Fibroblast of skin of scalp (primary cell): ENCODE data around the gene DBP.
A peak's percentile ranks its signal among the peaks of the same experiment; 100 is the strongest.
"Not testable (repeated sequence)": the region's sequence is repeated elsewhere in the genome, so short reads cannot be mapped to it uniquely, and the experiment has no call there.

Experiments used
- DNase-seq: peaks from one replicate; pipeline ENCODE4 v3.0.0-alpha.2; 2013

DBP gene

DNA sequence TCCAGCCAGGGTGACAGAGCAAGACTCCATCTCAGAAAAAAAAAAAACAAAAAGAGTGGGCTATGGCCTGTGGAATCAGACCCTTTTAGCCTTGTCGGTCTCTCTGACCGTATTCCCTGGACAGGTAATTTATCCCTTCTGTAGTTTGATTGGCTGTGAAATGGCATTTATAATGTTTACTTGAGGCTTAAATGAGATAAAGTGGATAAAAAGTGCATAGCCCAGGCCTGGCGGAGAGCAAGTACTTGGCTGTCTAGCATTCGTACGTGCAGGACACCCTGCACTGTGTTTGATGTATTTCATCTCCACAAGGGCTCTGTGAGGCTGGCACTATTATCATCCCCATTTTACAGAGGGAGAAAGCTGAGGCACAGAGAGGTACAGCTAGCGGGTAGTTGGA, 28.6 kb upstream of the DBP start:
- no peak for DNase-seq

DNA sequence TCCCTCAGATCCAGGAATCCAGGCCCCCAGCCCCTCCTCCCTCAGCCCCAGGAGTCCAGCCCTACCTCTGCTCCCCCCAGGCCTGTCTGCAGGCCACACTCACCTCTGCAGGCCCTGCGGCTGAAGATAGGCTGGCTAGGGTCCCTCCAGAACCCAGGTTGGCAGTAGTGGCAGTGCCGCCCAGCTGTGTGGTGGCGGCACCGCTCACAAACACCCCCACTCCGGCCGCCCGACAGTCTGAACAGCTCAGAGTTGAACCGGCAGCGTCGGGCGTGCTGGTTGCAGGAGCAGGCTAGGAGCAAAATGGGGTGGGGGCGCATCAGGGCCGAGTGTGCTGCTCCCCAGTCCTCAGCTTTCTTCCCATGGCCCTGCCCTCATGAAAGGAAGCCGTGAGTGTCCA, 27.3 kb upstream of the DBP start:
- DNase-seq, result no peak

DNA sequence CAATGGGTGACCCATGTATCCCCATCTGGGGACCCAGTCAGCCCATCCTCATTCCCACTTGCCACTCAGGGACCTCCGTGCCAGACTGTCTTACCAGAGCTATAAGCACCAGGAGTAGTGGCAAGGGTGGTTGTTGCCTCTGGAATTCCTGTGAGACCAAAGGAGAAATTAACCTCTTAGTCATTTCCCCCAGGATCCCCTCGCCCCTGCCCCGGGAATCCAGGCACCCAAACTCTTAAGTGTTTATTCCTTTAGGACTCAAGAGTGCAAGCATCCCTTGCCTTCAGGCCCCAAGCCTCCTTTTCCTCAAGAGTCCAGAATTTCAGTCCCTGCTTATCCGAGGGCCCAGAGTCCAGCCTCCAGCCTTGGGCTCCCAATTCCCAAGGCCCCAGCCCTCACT, 26.5 kb upstream of the DBP start:
- DNase-seq, result no peak

DNA sequence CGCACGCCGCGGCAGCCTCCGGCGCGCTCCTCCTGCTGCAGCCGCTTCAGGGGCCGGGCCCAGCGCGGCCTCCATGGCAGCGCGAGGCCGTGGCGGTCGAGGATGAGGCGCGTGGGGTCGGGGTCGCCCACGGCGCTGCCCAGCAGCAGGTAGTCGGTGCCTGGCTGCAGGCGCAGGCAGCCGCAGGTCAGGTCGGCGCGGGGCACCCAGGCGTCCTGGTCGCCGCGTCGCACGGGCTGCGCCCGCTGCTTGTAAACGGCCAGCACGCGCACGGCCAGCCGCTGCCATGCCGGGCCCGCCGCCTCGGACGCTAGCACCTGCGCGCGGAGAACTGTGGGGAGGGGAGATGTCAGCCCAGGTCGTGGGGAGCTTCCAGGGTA, 24.5 kb upstream of the DBP start:
- no peak for DNase-seq

DNA sequence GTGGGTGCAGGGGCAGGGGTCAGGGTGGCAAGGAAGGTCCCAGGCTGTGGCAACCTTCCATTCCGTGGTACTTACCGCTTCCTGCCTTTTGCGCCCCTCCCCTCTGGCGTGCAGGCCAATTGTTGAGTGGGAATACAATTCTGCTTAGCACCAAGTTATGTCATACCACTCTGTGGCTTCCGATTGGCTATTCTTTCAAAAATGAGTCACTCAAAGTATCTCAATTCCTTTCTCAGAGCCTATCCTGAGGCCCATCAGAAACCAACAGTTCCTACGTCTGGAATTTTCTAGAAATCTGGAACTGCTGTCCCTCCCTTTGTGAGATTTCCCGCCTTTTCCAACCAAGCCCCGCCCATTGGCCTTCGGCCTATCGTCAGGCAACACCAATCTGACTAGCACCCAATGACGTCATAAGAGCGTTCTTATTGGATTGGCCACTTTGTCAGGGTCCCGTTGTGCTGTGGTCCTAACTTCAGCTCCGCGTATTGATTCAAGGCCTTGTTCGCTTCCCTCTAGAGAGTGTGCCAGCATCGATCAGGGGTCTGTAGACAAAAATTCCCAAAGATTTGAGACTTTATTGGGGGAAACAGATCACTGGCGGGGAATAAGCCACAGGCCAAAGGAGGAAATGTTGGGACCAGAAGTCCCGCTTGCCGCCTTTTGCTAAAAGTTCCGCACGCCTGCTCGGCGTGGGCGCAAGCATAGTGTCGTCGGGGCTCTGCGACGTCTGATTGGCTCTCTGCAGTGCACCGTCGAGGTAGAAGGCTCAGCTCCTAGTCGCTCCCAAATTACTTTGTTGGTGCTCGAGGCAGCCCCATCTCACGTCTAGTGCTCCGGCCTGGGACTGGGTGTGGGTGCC, 23.9 kb upstream of the DBP start:
- DNase-seq, result peak; percentile 88

DNA sequence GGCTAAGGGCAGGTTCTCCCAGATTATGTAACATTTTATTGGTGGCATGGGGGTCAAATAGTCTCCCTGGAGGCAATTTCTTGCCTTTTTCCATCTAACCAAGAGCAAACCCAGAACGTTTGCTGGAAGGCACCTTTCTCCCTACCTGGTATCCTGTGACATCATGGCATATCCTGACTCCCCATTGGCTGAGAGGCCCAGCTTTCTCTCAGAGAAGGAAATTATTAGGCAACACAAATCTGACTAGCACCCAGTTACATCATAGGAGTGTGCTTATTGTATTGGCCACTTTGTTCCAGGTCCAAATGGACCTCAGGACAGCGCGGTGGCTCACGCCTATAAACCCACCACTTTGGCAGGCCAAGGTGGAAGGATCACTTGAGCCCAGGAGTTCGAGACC, 22.6 kb upstream of the DBP start:
- DNase-seq, result no peak

DNA sequence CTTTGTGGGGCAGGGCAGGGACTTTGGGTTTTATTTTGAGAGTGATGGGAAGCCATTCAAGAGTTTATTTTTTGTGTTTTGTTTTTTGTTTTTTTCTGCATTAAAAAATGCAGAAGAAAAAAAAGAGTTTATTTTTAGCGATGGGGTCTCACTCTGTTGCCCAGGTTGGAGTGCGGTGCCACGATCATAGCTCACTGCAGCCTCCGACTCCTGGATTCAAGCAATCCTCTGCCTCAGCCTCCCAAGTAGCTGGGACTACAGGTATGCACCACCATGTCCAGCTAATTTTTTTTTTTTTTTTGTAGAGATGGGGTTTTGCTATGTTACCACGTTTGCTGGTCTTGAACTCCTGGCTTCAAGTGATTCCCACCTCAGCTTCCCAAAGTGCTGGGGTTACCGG, 21.3 kb upstream of the DBP start:
- DNase-seq, result no peak

DNA sequence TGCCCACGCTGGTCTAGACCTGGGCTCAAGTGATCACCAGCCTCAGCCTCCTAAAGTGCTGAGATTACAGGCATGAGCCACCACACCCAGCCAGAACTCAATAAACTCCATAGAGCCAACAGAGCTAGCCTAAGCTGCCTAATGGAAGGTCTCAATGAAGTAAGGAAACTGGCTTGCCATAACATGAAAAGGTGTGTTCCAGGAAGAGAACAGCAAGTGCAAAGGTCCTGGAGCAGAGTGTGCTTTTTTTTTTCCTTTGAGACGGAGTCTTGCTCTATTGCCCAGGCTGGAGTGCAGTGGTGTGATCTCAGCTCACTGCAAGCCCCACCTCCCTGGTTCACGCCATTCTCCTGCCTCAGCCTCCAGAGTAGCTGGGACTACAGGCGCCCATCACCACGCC, 20.6 kb upstream of the DBP start:
- not testable (repeated sequence) for DNase-seq

DNA sequence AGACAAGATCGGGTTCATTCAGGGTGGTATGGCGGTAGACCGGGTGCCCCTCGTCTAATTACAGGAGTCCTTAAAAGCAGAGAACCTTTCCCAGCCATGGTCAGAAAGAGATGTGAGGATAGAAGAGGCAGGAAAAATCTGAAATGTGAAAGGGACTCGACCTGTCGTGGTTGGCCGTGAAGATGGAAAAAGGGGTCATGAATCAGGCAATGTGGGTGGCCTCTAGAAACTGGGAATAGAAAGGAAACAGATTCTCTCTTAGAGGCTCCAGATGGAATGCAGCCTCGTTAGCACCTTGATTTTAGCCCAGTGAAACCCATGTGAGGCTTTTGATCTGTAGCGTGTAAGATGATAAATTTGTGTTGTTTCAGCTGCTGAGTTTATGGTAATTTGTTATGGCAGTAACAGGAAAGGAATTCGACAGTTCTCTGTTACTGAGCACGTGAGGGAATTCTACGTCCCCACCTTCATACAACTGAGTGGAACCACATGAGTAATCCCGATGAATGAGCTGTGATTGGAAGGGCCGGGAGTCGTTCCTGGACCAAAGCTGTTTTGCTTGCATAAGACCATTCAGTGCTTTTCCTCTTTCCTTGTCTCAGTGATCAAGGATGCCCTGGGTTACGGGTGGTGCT, 19.8 kb upstream of the DBP start:
- peak; percentile 78 for DNase-seq

DNA sequence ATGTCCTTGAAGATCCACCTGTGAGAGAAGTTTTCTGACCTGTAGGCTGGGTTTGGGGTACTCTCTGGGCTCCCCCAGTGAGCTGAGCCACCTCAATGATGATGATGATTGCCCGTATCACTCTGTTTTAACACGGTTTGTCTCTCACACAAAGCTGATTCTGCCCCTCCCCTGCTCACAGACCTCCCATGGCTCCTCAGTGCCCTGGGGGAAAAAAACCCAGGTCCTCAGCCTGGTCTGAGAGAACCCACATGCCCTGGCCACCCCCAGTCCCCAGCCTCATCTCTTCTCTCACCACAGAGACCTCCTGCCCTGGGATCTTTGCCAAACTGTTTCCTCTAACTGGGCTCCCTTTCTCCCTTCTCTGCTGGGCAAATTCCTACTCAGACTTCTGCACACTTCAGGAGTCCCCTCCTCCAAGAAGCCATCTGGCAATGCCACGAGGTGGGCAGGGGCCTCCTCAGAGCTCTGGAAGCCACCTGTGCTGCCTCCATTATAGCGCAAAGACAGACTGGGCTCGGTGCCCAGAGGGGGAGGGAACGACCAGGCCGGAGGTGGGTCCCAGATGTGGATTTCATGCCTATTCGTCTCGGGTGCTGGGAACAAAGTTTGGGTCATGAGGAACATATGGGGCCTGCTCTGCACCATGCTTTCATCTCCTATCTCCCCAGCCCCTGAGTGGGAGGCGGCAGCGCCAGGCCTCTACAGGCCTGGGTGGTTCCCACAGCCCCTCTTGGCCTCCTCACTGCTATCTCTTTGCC, 17.3 kb upstream of the DBP start:
- no peak for DNase-seq

DNA sequence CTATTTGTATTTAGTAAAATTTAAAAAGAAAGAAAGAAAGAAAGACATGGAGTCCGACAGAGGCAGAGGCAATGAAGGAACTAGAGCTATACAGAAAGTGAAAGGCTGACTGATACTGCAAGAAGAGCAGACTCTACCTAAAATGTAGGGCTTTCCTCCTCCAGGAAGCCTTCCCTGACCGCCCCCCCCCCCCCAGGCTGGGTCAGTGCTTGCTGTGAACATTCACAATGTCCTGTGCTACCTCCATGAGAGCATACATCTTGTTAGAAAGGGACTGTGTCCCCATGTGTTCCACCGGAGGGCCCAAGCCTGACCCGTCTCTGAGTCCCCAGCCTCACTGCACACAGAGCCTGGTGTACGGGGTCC, 14.5 kb upstream of the DBP start:
- no peak for DNase-seq

DNA sequence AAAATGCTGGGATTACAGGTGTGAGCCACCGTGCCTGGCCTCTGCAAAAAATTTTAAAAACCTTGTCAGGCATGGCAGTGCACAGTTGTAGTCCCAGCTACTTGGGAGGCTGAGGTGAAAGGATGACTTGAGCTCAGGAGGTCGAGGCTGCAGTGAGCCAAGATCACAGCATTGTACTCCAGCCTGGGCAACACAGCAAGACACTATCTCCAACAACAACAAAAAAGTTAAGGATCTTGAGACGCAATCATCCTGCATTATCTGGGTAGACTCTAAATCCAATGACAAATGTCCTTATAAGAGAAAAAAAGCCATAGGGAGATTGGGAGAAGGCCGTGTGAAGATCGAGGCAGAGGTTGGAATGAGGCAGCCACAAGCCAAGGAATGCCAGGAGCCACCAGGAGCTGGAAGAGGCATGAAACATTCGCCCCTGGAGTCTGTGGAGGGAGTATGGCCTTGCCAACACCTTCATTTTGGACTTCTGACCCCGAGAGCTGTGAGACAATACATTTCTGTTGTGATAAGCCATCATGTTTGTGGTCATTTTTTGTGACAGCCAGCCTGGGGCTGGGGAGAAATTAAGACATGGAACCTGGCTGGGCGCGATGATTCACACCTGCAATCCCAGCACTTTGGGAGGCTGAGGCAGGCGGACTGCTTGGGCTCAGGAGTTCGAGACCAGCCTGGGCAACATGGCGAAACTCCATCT, 13.9 kb upstream of the DBP start:
- no peak for DNase-seq

DNA sequence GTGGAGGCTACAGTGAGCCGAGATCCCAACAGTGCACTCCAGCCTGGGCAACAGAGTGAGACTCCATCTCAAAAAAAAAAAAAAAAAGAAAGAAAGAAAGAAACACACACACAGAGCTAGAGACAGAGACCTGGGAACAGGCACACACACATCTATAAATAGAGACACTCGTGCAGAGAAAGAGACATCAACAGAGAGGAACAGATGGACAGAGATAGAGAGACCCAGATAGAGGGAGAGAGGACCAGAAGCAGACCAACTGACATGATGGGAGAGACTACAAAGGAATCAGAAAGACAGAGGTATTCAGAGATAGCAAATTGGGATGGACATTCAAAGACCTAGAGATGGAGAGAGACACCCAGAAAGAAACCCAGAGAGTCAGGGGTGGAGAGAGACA, 11.0 kb upstream of the DBP start:
- DNase-seq, result no peak

DNA sequence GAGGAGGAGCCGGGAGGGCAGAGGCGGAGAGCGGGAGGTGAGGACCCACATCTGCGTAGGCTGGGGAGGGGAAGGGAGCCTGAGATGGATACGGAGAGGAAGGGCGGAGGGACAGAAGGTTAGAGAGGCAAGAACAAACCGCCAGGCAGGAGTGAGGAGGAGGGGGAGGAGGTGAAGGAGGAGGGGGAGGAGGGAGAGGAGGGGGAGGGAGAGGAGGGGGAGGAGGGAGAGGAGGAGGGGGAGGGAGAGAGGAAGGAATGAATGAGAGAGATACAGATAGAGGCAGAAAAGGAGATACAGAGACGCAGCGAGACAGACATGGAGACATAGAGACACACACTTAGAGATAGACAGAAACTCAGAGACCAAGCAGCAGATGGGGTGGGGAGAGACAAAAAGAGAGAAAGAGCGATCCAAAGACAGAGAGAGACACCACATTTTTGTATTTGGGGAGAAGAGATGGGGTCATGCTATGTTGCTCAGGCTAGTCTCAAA, 9.6 kb upstream of the DBP start:
- no peak for DNase-seq

DNA sequence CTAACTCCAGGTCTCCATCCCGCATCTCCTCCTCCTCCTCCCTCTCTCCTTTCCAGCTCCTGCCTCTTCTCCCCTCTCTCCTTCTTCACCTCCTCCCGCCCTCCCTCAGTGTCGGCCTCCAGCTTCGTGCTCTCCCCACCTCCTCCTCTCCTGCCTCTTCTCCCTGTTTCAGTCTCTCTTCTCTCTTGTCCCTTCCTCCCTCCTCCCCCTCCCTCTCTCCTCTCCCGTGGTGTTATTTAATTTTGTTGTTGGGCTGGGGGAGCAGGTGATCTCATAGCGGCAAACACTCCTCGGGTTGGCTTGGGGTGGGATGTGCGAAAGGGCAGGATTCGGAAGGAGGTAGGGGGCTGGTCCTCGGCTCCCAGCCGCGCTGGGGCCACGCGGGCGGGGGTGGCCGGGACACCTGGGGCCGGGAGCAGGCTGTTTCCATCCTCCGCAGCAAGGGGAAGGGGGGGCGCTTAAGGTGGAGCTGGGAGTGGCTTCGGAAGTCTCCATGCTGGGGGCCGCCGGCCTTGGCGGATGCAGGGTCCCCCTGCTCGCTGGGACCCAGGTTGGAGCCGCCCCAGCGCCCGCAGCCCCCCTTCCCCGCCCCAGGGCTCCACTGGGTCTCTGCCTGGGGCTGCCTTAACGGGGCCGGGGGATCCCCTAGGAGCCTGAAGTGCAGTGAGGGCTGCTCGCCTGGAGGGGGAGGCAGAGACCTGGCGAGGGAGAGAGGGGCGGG, 9.0 kb upstream of the DBP start, which contains the start of gene CA11:
CA11 (minus strand) TSS at position 187 of the 721 bp plus-strand sequence. CDS start 555 bp downstream, outside the sequence.
- DNase-seq, result peak; percentile 83

DNA sequence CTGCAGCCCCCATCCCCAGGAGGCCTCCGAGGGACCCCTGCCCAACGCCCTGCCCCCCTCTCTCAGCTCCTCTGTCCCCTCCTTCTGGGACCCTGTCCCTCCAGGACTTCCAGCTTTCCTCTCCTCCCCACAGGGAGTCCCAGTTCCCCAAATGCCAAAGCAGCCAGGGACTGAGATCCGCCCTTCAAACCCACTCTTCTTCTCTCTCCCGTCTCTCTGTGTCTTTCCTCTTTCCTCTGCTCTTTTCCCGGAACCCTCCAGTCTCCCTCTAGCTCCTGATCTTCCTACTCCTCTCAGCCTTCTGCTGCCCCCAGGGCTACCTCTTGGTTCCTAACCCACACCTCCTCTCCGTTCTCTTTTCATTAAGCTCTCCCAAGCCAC, 8.4 kb upstream of the DBP start:
- no peak for DNase-seq

DNA sequence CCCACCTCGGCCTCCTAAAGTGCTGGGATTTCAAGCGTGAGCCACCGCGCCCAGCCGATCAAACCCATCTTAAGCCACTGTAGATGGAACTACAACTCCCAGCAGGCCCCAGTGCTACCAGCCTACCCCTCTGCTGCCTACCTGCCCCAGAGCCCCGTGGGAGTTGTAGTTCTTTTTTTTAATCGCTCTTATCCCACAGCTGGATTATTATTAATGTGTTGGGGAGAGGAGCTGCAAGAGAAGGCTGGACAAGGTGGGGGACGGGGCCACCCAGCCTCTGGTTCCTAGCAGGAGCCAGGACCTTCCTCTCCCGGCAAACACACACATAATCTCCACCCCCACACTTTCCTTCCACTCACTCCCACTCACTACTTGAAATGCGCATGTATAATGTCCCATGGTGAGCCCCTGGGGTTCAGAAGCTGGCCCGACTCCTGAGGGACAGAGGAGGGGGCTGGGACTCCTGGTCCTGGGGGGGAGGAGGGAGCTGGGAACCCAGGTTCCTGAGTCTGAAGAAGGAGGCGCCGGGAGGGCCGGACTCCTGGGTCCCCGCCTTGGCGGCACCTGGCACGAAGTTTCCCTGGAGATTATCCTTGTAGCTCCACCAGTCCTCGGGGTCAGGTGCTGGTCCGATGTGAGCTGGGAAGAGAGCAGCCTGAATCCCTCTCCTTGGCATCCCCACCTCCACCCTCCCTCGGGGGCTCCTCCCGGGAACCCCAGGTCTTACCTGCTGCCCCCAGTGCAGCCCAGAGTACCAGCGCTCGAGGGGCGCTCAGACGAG, 7.8 kb upstream of the DBP start:
- peak; percentile 70 for DNase-seq

DNA sequence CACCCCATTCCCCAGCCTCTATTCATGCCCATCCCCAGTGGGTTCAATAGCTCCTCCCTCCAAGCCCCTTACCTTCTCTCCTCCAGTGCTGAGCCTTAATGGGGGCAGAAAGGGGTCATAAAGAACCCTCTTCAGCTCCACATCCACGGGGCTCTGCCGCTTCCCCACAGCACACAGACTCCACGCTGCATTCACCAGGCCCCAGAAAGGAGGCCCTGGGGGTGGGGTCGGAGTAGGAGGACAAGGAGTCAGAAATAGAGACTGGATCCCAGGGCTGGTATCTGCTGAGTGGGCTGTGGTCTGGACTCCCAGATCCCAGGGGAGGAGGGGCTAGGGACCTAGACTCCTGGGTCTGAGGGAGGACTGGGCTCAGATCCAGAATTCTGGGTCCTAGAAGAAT, 7.2 kb upstream of the DBP start:
- DNase-seq, result no peak

DNA sequence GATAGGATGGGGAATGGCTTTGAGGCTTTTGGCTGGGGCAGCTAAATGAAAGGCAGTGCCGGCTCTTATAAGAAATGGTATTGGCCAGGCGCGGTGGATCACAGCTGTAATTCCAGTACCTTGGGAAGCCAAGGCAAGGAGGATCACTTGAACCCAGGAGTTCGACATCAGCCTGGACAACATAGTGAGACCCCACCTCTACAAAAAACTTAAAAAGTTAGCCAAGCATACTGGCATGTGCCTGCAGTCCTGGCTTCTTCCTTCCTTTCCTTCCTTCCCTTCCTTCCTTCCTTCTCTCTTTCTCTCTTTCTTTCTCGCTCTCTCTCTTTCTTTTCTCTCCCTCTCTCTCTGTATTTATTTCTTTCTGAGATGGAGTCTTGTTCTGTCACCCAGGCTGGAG, 5.7 kb upstream of the DBP start:
- DNase-seq, result no peak

DNA sequence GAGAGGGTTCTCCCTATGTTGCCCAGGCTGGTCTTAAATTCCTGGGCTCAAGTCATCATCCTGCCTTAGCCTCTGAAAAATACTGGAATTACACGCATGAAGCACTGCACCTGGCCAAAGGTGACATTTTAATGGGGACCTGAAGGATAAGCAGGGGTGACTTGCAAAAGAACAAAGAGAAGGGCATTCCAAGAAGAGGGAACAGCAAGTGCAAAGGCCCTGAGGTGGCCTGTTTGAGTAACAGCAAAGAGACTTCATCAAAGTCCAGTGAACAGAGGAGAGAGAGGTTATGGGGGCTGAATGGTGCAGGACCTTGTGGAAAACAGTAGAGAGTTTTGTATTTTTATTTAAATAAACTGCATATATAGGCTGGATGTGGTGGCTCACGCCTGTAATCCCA, 4.7 kb upstream of the DBP start:
- no peak for DNase-seq
